GM19043 (cell line): Measurements from ENCODE around the gene SRM.
A peak's percentile ranks its signal among the peaks of the same experiment; 100 is the strongest.
"Not testable (repeated sequence)": the region's sequence is repeated elsewhere in the genome, so short reads cannot be mapped to it uniquely, and the experiment has no call there.

ENCODE experiments used
- ATAC-seq: cut with Tn5 transposase; IDR thresholded peaks from one replicate; pipeline ENCODE4 v1.9.1; 2021; ENCODE audit warnings: low read depth; ENCODE audit not compliant: unreplicated experiment

Gene SRM

GRCh38 chr1:11065796-11066195 is 6.0 kb upstream of the SRM start:
- ATAC-seq = no peak

GRCh38 chr1:11064942-11065341 is 5.1 kb upstream of the SRM start:
- ATAC-seq = no peak

- not testable (repeated sequence) for ATAC-seq
These were observed 4.2 kb upstream of the SRM start for GRCh38 chr1:11063937-11064537.

GRCh38 chr1:11062965-11063401 is 3.2 kb upstream of the SRM start:
- no peak for ATAC-seq

- no peak for ATAC-seq
These were observed 2.0 kb upstream of the SRM start for GRCh38 chr1:11061652-11062365.

- peak; percentile 18 for ATAC-seq
These were observed 457 bp downstream of the SRM start for GRCh38 chr1:11059155-11059967.

GRCh38 chr1:11058595-11059154 is 1.1 kb downstream of the SRM start:
- ATAC-seq = no peak

- no peak for ATAC-seq
These were observed 1.8 kb downstream of the SRM start for GRCh38 chr1:11058026-11058425.

GRCh38 chr1:11057477-11057876 is 2.3 kb downstream of the SRM start:
- ATAC-seq = no peak

GRCh38 chr1:11056504-11056903 is 3.3 kb downstream of the SRM start:
- ATAC-seq = no peak

- ATAC-seq = no peak
These were observed 4.1 kb downstream of the SRM start for GRCh38 chr1:11055676-11056075.

GRCh38 chr1:11054666-11055065 is 5.2 kb downstream of the SRM start:
- no peak for ATAC-seq

GRCh38 chr1:11054181-11054580 is 5.6 kb downstream of the SRM start:
- no peak for ATAC-seq

- no peak for ATAC-seq
These were observed 6.1 kb downstream of the SRM start for GRCh38 chr1:11053758-11054137.

- ATAC-seq = no peak
These were observed 6.7 kb downstream of the SRM start for GRCh38 chr1:11052839-11053757.

GRCh38 chr1:11051781-11052511 is 7.9 kb downstream of the SRM start:
- ATAC-seq = no peak

GRCh38 chr1:11051121-11051520 is 8.7 kb downstream of the SRM start:
- not testable (repeated sequence) for ATAC-seq

- ATAC-seq = no peak
These were observed 13.0 kb downstream of the SRM start, which contains the start of gene MASP2 for GRCh38 chr1:11046625-11047365. MASP2 (minus strand) TSS chr1:11047239; CDS start chr1:11047207, 32 bp downstream.

GRCh38 chr1:11046270-11046566 is 13.6 kb downstream of the SRM start:
- no peak for ATAC-seq
